ENCODE measurements around the gene CLDN11.

The CLDN11 gene

DNA sequence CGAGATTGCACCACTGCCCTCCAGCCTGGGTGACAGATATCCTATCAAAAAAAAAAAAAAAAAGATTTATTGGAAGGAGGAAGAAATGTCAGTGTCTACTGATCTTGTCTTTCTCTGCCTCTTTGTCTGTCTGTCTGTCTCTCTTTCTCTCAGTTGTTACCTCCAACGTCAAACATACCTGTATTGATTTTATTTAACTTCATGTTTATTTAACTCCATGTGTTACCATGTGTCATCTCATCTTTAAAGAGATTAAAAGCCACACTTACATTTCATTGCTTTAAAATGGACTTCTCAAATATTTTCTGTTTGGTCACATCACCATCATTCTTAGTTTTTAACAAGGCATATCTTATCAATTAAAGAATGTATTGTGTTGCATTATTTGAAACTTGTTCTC, 9.4 kb downstream of the CLDN11 start:
- no peak for DNase-seq

DNA sequence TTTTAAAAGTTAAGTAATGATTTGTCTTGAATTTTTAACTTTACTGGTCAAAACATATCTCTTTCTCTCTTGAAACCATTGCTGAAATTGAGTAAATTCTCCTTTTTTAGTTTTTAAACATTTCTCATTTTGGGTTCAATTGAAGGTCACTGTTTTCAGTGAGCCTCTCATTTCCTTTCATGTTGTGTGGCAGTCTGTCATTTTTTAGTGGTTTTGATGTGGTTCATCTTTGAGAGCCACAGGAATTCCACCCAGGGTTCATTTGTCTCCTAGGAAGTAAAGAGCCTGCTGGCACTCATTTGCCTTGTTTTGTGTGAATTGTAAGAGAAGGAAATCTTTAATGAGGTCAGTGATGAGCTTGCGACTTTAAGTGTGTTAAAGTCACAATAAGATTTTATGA, 10.4 kb downstream of the CLDN11 start:
- no peak for DNase-seq

DNA sequence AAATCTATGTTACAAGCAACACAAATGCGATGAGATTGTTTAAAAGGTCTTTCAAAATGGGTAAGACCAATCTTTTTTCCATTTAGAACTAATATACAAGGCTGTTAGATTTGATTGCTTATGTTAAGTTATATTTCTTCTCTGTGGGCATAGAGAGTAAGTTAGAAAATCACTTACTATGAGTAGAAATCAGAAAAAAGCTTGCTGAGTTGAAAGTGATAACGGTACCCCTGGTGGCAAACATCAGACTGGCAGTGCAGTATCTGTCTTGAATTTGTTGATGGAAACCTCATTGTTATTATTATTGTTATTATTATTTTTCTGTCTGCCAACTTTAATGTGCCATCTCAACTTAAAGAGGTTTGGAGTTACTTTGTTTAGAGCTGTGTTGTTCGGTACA, 12.4 kb downstream of the CLDN11 start:
- DNase-seq: no peak

DNA sequence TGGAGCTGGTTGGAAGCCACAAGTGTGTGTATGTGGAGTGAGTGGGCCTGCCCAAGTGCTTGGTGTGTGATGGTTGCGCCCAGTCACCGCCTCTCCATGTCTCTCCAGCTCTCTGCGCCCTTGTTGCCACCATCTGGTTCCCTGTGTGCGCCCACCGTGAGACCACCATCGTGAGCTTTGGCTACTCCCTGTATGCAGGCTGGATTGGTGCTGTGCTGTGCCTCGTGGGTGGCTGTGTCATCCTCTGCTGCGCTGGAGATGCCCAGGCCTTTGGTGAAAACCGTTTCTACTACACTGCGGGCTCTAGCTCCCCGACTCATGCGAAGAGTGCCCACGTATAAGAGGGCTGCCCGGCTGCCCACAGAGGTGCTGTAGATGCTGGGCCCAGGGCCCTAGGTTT, 13.7 kb downstream of the CLDN11 start:
- no peak for DNase-seq

DNA sequence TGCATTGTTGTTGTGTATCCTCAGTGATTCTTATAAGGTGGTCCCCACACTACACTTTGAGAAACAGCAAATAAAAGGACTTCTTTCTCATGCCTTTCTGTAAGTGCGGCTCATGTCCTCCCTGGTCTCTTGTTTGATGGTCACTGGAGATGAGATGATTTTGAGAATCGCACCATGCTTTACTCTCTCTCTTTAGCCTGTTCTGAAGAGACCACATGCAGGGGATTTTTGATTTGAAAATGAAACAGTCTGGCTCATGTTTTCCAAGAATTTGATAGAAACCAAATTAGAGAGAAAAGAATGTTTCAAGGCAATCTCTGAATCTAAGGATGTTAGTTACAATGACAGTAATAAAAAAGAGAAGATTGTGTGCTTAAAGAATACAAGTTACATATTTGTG, 18.0 kb downstream of the CLDN11 start:
- DNase-seq: no peak

DNA sequence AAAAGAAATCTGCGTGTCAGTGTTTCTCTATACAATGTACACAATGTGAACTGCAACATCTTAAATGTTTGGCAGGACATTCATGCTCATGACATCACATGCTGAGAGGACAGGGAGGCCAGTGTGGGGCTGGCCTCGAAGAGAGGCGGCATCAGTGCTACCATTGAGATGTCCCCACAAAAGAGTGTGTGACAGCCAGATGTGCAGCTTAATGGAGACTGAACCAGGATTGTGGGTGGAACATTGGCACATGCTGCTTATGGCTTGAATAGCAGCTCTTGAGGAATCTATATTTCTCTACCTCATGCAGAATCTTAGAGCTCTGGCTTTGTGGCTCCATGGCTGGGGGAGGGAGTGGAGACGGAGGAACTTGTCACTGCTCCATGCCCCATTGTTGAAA, 18.5 kb downstream of the CLDN11 start:
- no peak for DNase-seq

DNA sequence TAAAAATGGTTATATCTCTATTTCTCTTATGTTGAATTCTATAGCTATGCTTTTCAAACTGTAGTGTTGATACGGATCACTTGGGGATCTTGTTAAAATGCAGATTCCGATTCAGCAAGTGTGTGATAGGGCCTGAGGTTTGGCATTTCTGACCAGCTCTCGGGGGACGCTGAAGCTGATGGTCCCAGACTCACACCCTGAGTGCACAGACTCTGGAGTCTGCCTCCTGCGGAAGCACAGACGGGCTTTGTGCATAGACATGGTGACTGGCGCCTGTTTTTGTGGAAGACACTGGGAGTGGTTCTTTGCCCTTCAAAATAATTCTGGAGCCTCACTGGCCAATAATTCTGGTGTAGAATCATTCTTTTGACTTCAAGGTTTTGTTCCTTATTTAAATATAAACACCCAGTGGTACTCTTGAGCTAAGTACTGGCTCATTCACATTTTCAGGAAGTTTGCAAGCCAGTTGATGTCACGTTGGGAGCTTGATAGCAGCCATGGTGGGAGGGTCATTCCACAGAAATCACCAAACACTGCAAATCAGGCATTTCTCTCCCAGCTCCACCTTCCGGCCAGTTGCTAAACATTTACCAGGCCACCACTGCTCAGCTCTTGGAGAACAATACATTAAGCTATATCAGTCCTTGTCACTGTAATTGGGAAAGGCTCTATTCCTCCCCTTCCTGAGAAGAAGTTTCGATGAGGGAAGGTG, 19.2 kb downstream of the CLDN11 start:
- no peak for DNase-seq

DNA sequence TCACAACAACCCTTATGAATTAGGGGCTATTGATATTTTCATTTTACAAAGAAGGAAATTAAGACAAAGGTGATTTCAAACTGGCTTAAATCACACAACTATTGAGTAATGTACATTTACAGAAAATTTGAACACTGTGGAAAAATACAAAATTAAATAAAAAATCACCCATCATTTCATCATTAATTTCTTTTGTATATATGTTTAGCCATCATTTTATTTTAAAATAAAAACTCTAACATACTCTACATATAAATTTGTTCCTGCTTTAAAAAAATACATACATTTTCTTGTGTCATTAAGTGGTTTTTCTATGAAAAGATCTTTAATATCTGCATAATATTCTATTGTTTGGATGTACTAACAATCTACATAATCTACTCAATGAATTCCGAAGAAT, 20.2 kb downstream of the CLDN11 start:
- DNase-seq: no peak

DNA sequence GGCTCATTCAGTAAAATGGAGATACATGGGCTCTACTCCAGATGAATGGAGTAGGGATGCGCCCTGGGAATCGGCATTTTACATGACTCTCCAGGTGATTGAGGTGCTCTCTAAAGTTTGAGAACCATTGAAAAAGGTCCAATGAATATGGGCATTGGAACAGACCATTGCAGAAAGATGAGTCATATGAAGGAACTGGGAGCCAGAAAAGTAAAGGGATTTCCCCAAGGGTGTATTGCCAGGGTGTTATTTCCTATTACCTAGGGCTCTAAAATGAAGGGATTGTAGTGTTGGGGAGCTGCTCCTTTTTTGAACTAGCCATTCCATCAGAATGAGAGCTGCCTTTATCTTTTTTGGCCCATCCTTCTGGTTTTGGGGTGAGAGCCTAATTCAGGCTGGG, 21.7 kb downstream of the CLDN11 start:
- DNase-seq: no peak

DNA sequence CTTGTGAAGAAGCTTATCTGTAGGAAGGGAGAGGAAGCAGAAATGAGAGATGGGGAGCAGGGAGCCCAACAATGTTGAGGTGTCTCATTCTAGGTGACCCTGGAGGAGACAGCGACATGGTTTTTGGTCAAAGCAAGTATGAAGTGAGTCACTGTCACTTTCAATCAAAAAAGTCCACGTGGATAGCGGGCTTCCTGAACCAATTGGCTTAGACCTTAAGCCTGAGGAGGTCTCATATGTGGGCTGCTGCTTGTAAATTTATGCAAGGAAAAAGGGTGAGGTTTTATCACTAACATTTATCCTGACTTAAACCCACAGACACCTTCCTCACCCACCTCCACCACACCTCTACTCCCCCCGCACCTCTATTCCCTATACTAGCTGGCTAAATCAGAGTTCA, 22.7 kb downstream of the CLDN11 start:
- no peak for DNase-seq

DNA sequence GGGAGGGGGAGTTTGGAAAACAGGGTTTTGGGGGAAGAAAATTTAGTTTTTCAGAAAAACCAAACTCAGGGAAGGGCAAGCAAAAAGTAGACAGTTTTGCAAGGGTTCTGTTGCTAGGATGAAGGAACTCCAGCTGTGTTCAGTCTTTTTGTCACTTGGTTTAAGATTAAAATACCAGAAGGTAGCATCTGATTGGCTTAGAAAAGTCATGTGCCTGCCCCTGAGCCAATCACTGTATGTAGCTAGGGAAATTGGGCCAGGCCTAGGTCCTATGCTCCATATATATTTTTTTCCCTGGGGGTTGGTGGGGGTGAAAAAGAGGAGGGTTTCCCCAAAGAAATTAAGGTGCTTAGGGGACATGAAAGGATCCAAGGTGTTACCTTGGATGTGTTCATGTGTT, 24.3 kb downstream of the CLDN11 start:
- no peak for DNase-seq

DNA sequence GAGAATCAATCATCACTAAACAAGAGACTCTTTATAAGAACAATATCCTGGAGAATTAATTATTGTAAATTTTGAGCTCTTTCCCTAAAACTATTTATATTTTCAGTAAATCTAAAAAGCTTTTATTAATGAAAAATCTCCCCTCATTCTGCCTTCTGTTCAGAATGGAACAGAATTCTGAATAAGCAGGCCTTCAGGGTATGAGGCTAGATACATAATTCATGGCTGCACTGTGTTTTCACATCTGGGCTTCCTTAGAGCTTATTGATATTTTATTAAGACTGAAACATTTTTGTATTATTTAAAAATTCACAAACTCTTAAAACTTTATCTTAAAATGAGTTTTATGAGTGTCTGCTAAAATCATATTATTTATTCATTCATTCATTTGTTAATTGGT, 24.8 kb downstream of the CLDN11 start:
- DNase-seq: no peak

DNA sequence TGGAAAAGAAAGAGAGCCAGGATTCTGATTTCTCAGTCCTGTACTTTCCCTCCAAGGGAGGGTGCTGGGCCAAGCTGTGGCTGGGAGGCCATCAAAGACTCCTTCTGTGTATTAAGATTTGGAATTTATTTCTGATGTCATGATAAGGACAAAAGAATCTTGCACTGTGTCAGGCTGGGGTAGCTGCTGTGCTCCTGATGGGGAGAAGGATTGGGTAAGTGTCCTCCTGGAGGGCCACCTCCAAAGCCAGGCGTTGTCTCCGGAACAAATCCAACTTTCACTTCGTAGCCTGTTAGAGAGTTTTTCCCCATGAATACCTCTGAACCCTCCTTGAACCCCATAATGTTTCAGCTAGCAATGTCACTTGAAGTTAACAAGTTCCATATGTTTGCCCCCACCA, 29.9 kb downstream of the CLDN11 start:
- no peak for DNase-seq

DNA sequence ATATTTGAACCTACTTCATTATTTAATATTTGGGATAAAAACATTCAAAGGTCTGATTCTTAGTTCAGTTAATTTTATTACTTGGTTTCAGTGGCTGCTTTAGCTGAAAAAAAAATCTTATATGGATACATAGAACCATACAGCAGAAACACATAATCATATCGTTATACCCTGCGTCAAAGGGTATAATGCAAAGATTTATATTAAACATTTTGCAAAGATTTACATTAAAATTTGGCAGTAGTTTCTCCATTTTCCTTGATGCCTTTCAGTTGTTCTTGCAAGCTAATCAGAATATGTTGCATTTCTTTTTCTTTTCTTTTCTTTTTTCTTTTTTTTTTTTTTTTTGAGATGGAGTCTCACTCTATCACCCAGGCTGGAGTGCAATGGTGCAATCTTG, 31.4 kb downstream of the CLDN11 start:
- DNase-seq: no peak

DNA sequence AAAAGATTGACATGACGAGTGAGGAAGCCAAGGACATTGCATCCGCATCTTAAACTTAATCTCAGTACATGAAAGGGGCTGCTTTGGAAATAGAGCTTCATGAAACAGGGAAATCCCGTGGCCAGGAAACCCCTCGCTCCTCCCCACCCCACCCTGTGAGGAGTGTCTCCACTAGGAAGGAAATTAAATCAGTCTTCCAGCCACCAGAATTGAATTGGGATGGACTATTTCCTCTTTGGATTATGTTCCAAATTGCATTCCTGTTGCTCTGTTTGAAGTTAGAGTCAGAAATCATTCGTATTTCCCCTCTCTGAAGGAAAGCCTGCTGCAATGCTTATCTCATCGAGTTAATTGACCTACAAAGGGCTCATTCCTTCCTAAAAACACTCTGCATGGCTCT, 35.8 kb downstream of the CLDN11 start:
- DNase-seq: no peak

DNA sequence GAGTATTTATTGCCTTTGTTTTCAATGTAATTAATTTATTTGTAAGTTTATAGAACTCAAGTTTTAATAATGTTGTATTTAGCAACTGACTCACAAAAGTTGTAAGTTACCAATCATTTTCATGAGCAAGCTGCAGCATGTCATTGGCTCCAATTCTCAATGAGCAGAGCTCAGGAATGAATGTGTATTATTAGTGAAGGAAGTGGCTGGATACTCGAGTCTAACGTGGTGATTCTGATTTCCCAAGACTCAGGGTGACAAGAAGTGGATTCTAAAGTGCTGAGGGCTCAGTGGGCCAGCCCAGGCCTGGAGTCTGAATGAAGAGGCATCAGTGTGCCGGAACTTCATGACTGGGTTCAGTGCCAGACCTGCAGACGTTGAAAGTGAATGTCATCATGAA, 39.6 kb downstream of the CLDN11 start:
- no peak for DNase-seq

DNA sequence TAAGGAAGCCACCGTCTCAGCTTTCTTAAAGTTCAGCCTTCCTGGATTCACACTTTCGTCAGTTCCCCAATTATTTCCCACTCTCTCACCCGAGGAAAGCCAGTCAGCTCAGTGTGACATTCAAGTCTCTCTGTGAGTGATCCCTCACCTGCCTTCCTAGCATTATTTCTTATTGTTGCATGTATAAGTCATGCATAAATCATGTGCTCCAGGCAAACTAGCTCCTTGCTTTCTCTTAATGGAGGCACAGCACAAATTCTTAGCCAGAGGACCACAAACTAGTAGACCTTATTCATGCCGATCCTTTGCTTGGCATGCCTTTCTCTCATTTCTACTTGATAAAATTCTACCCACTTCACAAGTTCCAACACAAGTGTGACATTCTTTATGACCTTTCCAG, 44.3 kb downstream of the CLDN11 start:
- DNase-seq: no peak

DNA sequence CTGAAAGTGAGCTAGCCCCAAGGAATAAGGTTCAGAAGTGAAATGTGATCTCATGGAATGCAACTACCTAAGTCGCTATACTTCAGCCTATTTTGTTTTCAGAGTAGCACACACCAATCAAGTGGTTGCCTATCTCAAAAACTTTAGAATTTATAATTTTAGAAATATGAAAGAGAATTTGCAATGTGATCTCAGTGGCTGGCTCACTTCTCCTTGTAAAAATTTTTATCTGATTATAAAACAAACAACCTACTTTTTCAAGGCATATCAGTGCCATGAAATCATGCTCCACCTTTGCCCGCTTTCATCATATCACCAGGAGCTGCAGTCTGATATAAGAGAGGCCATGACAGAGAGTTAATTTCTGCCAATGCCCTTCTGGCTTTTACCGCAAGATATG, 47.3 kb downstream of the CLDN11 start:
- DNase-seq: no peak

DNA sequence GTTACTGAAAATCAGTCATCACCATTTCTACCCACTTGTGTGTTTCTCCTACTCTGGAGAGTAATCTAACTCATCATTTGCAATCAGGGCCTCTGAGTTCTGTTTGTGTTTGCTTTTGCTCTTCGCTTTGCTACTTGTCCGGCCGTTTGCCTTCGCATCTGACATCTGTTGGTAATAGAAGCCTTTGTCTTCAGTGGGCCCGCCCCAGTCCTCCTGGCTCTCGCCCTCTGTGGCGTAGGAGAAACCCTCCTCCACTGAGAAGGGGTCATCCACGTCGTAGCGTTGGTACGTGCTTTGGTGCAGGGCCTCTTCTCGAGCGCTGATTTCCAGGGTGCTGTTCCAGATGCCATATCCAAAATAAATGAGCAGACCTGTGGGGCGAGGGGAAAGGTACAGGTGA, 48.3 kb downstream of the CLDN11 start:
- DNase-seq: no peak

DNA sequence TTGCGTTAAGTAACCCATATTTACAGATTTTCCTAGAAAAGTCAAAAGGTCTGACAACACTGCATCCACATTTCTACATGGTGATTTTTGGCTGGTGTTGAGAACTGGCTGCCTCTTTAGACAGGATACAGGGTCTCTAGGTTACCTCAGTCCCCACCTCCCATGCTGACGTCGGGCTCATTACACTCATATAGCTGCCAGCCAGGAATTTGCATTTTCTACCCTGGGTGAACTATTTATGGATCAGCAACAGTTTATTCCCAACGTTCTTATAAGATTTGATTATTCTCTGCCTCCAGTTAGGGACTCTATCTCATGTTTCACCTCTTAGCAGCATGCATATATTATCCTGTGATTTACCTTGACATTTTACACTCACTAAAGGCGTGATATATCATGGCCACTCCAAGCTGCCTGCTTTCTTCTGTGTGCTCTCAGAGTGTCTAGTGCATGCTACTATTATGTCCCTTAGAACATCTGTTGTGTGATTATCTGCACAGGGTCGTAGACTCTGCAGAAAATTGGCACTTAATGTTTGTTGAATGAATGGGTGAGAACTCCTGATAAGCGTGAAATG, 49.0 kb downstream of the CLDN11 start:
- DNase-seq: no peak

DNA sequence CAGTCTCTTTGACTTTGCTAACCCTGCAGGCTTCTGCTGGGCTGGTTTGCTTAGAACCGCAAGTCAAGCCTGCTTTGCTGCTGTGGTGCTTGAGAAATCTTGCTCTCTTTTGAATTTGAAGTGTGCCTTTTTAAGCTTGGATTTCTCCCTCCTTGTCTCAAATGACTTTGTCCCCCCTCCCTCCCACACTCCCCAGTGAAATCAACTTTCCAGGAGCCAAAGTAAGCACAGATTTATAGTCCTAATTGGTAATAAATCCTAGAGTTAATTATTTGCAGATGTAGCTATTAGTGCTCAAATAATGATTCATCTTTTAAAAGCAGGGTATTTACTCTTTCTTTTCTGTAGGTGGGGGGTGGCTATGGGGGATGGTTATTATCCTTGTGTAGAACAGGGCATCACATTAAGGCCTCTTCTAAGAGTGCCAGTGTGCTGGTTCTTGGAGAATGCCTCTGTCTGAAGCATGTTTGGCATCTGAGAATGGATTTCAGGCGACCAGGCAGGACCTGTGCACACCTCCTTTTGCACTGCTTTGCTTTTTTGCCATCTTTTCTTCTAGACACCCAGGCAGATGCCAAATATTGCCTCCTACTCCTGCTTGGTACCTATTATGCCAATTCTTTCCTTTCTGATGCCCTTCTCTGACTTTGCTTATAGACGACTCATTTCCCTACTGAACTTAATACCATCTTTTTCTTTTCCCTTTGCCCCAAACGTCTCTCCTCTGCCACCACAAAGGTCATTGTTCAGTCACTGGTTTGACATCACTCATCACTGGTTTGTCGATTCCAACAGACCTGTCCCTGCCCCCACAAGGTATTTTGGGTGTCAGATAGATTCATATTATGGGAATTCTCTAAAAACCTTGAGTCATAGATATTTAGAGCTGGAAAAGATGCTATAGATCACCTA, 50.7 kb downstream of the CLDN11 start:
- DNase-seq: peak; percentile 88

DNA sequence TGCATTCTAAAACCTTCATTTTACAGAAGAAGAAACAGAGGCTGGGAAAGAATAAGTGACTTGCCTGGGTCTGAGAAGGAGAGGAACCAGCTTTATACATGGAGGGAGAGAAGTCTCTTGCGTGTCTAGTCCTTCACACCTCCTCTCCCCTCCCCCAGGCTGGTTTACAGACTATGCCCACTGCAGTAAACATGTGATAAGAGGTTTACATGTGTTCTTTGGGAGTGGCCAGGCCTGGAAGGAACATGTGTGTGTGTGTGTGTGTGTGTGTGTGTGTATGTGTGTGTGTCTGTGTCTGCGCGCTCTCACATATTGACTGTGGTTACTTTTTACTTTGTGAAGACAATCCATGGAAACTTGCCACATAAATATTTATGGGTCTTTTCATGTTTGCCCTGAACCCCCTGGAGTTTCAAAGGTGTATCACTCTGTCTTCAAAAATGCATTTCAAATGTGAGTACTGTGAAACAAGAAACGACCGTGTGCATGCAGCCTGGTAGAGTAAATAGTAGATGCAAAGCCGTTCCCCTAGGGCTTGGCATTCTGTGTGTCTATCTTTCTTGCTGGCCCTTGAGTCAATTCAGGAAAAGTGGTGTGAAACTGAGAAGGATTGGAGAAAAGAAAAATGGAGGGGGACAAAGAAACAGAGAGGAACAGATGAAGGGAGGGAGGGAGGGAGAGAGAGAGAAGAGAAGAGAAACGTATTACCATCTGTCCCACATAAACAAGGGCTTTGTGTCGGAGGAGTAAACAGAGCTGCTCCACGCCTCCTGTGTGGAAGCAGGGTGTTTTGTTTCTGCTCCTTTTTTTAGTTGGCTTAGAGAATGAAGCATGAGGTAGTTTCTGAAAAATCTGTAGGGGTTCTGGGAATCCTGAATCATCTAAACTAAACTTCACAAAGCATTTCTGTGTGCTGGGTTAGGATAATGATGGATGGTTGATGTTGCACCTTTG, 51.7 kb downstream of the CLDN11 start:
- no peak for DNase-seq

DNA sequence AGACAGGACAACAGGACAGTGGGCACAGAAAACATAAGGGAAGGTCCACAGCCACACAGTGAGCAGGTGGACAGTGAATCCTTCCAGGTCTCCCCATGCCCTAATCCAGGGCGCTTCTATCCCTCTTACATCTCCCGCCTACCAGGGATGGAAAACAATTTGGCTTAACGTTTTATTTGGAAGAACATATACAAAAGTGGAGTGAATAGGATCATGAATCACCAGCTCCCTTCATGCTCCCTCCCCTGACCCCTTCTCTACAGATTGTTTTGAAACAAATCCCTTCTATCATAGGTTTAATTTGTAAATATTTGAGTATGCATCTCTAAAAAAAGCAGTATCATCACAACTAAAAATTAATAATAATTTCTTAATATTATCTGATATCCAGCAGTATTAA, 52.5 kb downstream of the CLDN11 start:
- no peak for DNase-seq

Data from DMS79 treated with DMSO at 0.1 percent for 48 hours (cell line).